Keratinocyte (primary cell): ENCODE results near the gene PTPN13. TPM values are rescaled to one million over a fixed set of nuclear protein-coding genes. Genes with fewer than 3 reads are reported as not detected.
A peak's percentile ranks its signal among the peaks of the same experiment; 100 is the strongest.

Experiments used
- DNase-seq: peaks from one replicate; pipeline ENCODE4 v3.0.0-alpha.2; 2011; ENCODE audit warnings: low read depth, missing footprints, low spot score
- FAIRE-seq: peaks from 2 replicates; lab custom pipeline; 2011; peaks lifted over from hg19 to GRCh38; lab: Jason Lieb, UNC
- H2AFZ ChIP-seq: 2 replicates; pipeline ENCODE4 v1.6.0; 2012; ENCODE audit warnings: low read length, control low read depth, inconsistent platforms; ENCODE audit not compliant: control insufficient read depth
- H3K27ac ChIP-seq: 2 replicates; pipeline ENCODE4 v1.5.1; 2011; ENCODE audit warnings: low read length; ENCODE audit not compliant: control insufficient read depth, insufficient read depth
- H3K27me3 ChIP-seq: 3 replicates; pipeline ENCODE4 v1.6.0; 2011; ENCODE audit warnings: low read length; ENCODE audit not compliant: control insufficient read depth, insufficient read depth; ENCODE audit errors: extremely low read depth
- H3K36me3 ChIP-seq, 2 experiments: 2 replicates in 1 of 2; 3 replicates in 1 of 2; pipeline ENCODE4 v1.5.1; 2011; ENCODE audit warnings: low read length in 2 of 2, mild to moderate bottlenecking in 1 of 2; ENCODE audit not compliant: control insufficient read depth in 2 of 2, insufficient read depth in 2 of 2; ENCODE audit errors: extremely low read depth in 1 of 2
- H3K4me1 ChIP-seq: 3 replicates; pipeline ENCODE4 v1.5.1; 2011; ENCODE audit warnings: low read length; ENCODE audit not compliant: control insufficient read depth, insufficient read depth; ENCODE audit errors: extremely low read depth
- H3K4me2 ChIP-seq: 3 replicates; pipeline ENCODE4 v1.6.0; 2011; ENCODE audit warnings: low read depth, low read length; ENCODE audit not compliant: control insufficient read depth, insufficient read depth; ENCODE audit errors: extremely low read depth
- H3K4me3 ChIP-seq, 3 experiments: fragments of 200-600 bp in 1 of 3; sonication (generic) in 1 of 3; 2 replicates in 2 of 3; 3 replicates in 1 of 3; pipeline ENCODE4 v1.5.1; 2011 to 2016; ENCODE audit warnings: low read length in 3 of 3, mild to moderate bottlenecking in 3 of 3, control low read depth in 2 of 3, inconsistent platforms in 1 of 3, low read depth in 1 of 3, mixed read lengths in 1 of 3, mixed run types in 1 of 3, moderate library complexity in 1 of 3; ENCODE audit not compliant: control insufficient read depth in 2 of 3, insufficient read depth in 2 of 3; ENCODE audit errors: extremely low read depth in 1 of 3
- H3K79me2 ChIP-seq: 2 replicates; pipeline ENCODE4 v1.6.0; 2012; ENCODE audit warnings: low read length; ENCODE audit not compliant: control insufficient read depth, insufficient read depth
- H3K9ac ChIP-seq: 3 replicates; pipeline ENCODE4 v1.6.0; 2011; ENCODE audit warnings: low read length; ENCODE audit not compliant: control insufficient read depth, insufficient read depth; ENCODE audit errors: extremely low read depth
- H3K9me1 ChIP-seq: 3 replicates; pipeline ENCODE4 v1.6.0; 2011; ENCODE audit warnings: low read length; ENCODE audit not compliant: control insufficient read depth, insufficient read depth; ENCODE audit errors: extremely low read depth
- H3K9me3 ChIP-seq: 2 replicates; pipeline ENCODE4 v1.5.1; 2012; ENCODE audit warnings: low read depth, low read length; ENCODE audit not compliant: control insufficient read depth
- H4K20me1 ChIP-seq: 3 replicates; pipeline ENCODE4 v1.6.0; 2011; ENCODE audit warnings: low read length; ENCODE audit not compliant: control insufficient read depth, insufficient read depth; ENCODE audit errors: extremely low read depth
- CTCF ChIP-seq, 3 experiments: IDR thresholded peaks in 1 of 3; conservative IDR thresholded peaks in 1 of 3; optimal IDR thresholded peaks in 1 of 3; 2 replicates in 2 of 3; 3 replicates in 1 of 3; pipeline versions ENCODE3 to v1.5.1; 2011; ENCODE audit warnings: low read length in 3 of 3, mild to moderate bottlenecking in 3 of 3, moderate library complexity in 2 of 3, control low read depth in 1 of 3, inconsistent platforms in 1 of 3; ENCODE audit not compliant: insufficient read depth in 2 of 3; ENCODE audit errors: extremely low read depth in 1 of 3
- EZH2 ChIP-seq: IDR thresholded peaks from one replicate; pipeline ENCODE4 v1.6.1; 2012; ENCODE audit warnings: inconsistent platforms, mild to moderate bottlenecking, low read length, moderate library complexity
- dilution Hi-C: fragments of 300-500 bp; cut with MboI; formaldehyde crosslinking; loops from one replicate; pipeline ENCODE4 v1.7.0; 2020; ENCODE audit warnings: low sequenced_read_pairs; ENCODE audit not compliant: extremely low pct_ligation_motif_present
- polyA plus RNA-seq, 5 experiments: library from polyadenylated mRNA; depleted of rRNA in 3 of 5; stranded (reverse) in 3 of 5; stranded (forward) in 1 of 5; unstranded in 1 of 5; fragments of >200 nt; gene quantifications; 1 replicate in 1 of 5; 2 replicates in 3 of 5; 3 replicates in 1 of 5; pipeline versions ENCODE4 v1.2.1 to v1.2.3, GENCODE V29; 2011 to 2012; ENCODE audit warnings: missing spikeins in 2 of 5, low read depth in 1 of 5, low replicate concordance in 1 of 5

The PTPN13 gene
- polyA plus RNA-seq, 1 donor (not counting 4 experiments of a cell fraction or from before 2014, with no cell fraction given): 37.6 TPM

- Histone ChIP-seq H3K4me2 (peak overlapping the region; percentile 95), H3K27ac (peak overlapping the region; percentile 96), H2AFZ (no peak overlapping the region), H3K36me3 (peaks cover 3 to 7% of the 10 kb centered on the region in 2 experiments), H3K27me3 (no peaks in the 10 kb centered on the region), H3K79me2 (peaks cover 69% of the 10 kb centered on the region), H3K9ac (peak overlapping the region; percentile 87), H3K4me1 (peaks cover 74% of the 10 kb centered on the region), H3K4me3 (peak overlapping the region; percentile 42 to 82 (median 52)), H3K9me1 (no peaks in the 10 kb centered on the region), H3K9me3 (no peaks in the 10 kb centered on the region), H4K20me1 (no peaks in the 10 kb centered on the region)
- no peak for TF ChIP-seq EZH2
- TF ChIP-seq CTCF (optimal IDR thresholded peaks at IDR 0.05 in 1 of 3, IDR thresholded peaks at IDR 0.05 in 1 of 3, conservative IDR thresholded peaks at IDR 0.05 in 1 of 3; ENCODE audit: extremely low read depth in 1 of 3, insufficient read depth in 2 of 3, low read length in 3 of 3): no peak
- FAIRE-seq: peak; percentile 100
- dilution Hi-C loops: no loop called here
- DNase-seq: peak; percentile 96
Observed at GRCh38 chr4:86845593-86845992, 251.5 kb downstream of the PTPN13 start.

GRCh38 chr4:86846921-86847320 is 252.8 kb downstream of the PTPN13 start:
- Histone ChIP-seq H2AFZ (no peak overlapping the region), H3K79me2 (peaks cover 65% of the 10 kb centered on the region), H3K4me3 (peak overlapping the region; percentile 52 to 82 (median 68)), H3K27ac (peak overlapping the region; percentile 96), H3K27me3 (no peaks in the 10 kb centered on the region), H4K20me1 (no peaks in the 10 kb centered on the region), H3K4me2 (peak overlapping the region; percentile 95), H3K9me1 (no peaks in the 10 kb centered on the region), H3K9ac (peak overlapping the region; percentile 87), H3K9me3 (no peaks in the 10 kb centered on the region), H3K4me1 (peaks cover 64% of the 10 kb centered on the region), H3K36me3 (peaks cover 3 to 5% of the 10 kb centered on the region in 2 experiments)
- FAIRE-seq (peak; percentile 20), DNase-seq (no peak)
- dilution Hi-C loops: no loop called here
- no peak for TF ChIP-seq CTCF (optimal IDR thresholded peaks at IDR 0.05 in 1 of 3, IDR thresholded peaks at IDR 0.05 in 1 of 3, conservative IDR thresholded peaks at IDR 0.05 in 1 of 3; ENCODE audit: extremely low read depth in 1 of 3, insufficient read depth in 2 of 3, low read length in 3 of 3)
